HG02623 (cell line): ENCODE measurements around the gene ADH7.
"Not testable (repeated sequence)": the region's sequence is repeated elsewhere in the genome, so short reads cannot be mapped to it uniquely, and the experiment has no call there.

Experiments used
- ATAC-seq: cut with Tn5 transposase; IDR thresholded peaks from one replicate; pipeline ENCODE4 v1.9.1; 2021; ENCODE audit warnings: moderate library complexity; ENCODE audit not compliant: unreplicated experiment

ADH7 gene

GRCh38 chr4:99382745-99383360 is 52.3 kb downstream of the ADH7 start:
- no peak for ATAC-seq

- no peak for ATAC-seq
Measured at GRCh38 chr4:99381588-99382175, 53.5 kb downstream of the ADH7 start.

GRCh38 chr4:99379571-99379970 is 55.6 kb downstream of the ADH7 start:
- ATAC-seq, result no peak

- no peak for ATAC-seq
Measured at GRCh38 chr4:99378876-99379275, 56.3 kb downstream of the ADH7 start.

GRCh38 chr4:99377341-99377740 is 57.8 kb downstream of the ADH7 start:
- not testable (repeated sequence) for ATAC-seq

GRCh38 chr4:99372464-99372863 is 62.7 kb downstream of the ADH7 start:
- ATAC-seq, result not testable (repeated sequence)

- not testable (repeated sequence) for ATAC-seq
Measured at GRCh38 chr4:99367817-99368216, 67.3 kb downstream of the ADH7 start.

- no peak for ATAC-seq
Measured at GRCh38 chr4:99366491-99366890, 68.7 kb downstream of the ADH7 start.

GRCh38 chr4:99362768-99363167 is 72.4 kb downstream of the ADH7 start:
- ATAC-seq, result no peak
